Hematopoietic multipotent progenitor cell treated with erythropoietin and hydrocortisone succinate and interleukin-3 and kit ligand, for 6 days (in vitro differentiated cells): ENCODE results near the gene CLPX.
A peak's percentile ranks its signal among the peaks of the same experiment; 100 is the strongest.
"Not testable (repeated sequence)": the region's sequence is repeated elsewhere in the genome, so short reads cannot be mapped to it uniquely, and the experiment has no call there.

Experiments
- DNase-seq: peaks from one replicate; pipeline ENCODE4 v3.0.0-alpha.2; 2015

Gene CLPX

DNA sequence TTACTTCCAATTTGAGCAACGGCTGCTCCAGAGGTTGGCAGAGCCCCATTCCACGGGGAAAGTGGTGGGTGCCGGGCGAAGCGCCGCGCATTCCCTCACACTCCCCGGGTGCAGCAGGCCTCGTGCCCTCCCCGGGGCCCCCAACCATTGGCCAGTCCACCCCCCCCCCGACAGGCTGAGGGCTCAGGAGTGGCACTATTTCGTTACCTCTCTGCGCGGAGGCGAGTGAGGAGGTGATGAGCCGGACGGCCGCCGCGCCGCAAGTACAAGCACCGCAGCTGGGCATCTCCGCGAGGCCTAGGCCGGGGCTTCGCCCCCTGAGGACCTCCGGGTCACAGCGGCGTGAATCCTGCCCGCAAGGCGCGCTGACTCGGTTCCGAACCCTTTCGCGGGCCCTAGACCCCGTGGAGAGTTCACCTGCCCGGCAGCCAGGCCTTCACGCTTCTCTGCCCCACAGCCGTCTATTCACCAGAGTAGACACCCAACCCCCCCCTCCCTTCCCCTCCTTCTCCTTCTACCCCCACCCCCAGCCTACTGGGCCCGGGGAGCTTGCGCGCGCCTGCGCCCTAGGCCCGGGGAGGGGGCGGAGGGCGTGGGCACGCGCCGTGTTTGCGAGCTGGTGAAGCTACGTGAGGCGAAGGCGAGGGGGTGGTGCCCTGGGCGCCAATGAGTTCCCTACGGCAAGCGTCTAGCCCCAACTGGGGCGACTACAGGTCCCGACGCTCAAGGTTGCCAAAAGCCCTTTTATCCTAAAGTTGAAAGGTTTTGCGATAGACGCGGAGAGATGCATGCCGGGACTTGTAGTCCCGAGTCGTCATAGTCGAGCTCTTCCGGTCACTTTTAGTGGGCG lies at the start of gene CLPX:
Gene CLPX (minus strand): TSS at position 475 of the 850 bp plus-strand sequence. CDS start 189 bp downstream, at position 286.
- peak; percentile 99 for DNase-seq

DNA sequence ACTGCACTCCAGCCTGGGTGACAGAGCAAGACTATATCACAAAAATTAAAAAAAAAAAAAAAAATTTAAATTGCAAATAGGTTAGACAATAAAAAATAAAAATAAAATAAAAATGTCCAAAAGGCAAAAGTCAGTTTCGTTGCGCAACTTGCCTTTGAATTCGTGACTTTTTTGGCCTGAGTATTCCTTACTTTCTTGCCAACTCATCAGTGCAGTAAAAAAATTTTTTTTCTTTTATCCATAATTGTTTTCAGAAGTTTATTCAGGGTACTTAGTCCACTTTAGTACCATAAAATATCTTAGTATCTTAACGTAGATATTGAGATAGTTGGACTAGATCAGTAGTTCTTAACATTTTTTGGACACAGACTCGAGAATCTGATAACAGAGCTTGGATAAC lies 48.6 kb upstream of the CLPX start:
- no peak for DNase-seq

DNA sequence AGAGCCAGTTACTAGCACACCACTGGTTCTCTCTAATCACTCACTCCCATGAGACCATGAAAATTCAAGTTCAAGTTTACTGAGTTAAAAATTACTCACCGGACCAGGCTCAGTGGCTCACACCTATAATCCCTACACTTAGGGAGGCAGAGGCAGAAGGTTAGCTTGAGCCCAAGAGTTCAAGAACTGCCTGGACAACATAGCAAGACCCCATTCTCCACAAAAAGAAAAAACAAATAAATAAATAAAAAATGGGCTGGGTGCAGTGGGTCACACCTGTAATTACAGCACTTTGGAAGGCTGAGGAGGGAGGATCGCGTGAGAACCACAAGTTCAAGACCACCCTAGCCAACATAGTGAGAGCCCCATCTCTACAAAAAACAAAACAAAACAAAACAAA lies 47.4 kb upstream of the CLPX start:
- no peak for DNase-seq

DNA sequence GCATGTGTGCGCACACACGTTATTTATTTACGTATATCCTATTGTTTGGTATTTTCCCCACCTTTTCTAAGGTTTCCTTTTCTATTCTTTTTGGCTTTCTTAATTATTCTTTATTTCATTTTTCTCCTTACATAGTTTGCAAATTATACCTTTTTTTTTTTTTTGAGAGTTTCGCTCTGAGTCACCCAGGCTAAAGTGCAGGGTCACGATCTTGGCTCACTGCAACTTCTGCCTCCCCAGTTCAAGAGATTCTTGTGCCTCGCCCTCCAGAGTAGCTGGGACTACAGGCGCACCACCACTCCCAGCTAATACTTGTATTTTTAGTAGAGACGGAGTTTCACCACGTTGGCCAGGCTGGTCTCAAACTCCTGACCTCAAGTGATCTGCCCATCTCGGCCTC lies 46.2 kb upstream of the CLPX start:
- DNase-seq, result no peak

GRCh38 chr15:65226901-65227300 lies 41.8 kb upstream of the CLPX start:
- DNase-seq, result not testable (repeated sequence)

GRCh38 chr15:65226221-65226620 lies 41.1 kb upstream of the CLPX start:
- DNase-seq, result no peak

- peak; percentile 18 for DNase-seq
Observed at GRCh38 chr15:65223996-65224395, 38.9 kb upstream of the CLPX start.

GRCh38 chr15:65222891-65223290 lies 37.7 kb upstream of the CLPX start:
- DNase-seq, result no peak

DNA sequence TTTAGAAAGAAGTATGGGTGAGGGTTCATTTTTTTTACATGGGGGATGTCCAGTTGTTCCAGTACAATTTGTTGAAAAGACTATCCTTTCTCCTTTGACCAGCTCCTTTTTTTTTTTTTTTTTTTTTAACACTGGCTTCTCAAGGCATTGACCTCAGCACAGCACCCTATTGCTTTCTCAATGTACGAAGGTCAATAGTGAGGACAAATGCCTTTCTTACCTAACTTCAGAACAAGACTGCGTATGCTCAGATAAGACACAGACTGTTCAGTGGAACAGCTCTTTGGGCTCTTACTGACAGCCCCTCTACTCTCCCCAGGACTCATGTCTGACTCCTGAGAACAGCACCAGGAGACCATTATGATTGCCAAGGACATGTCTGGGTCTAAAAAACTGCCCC lies 36.6 kb upstream of the CLPX start:
- no peak for DNase-seq

GRCh38 chr15:65219137-65219536 lies 34.0 kb upstream of the CLPX start:
- DNase-seq, result no peak

GRCh38 chr15:65217526-65218482 lies 32.7 kb upstream of the CLPX start:
- peak; percentile 25 for DNase-seq

DNA sequence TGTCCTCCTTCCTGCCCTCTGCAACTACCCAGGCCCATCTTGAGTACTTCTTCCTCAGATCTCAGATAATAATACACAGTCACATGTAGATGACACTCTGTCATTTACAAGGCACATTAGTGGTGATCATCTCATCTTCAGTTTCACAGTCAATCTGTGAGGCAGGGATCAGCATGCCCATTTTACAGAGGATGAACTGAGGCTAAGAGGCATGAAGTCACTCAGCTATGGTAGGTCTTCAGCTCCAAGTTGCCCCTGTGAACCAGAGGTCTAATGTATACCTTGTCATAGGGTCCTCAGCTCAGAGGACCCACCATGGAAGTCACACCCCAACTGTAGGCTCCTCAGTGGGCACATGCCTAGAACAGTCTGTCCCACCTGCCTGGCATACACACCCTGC lies 30.4 kb upstream of the CLPX start:
- no peak for DNase-seq

- no peak for DNase-seq
Observed at GRCh38 chr15:65214010-65214409, 28.9 kb upstream of the CLPX start.

GRCh38 chr15:65213241-65213640 lies 28.1 kb upstream of the CLPX start:
- no peak for DNase-seq

GRCh38 chr15:65212097-65212496 lies 27.0 kb upstream of the CLPX start:
- peak; percentile 70 for DNase-seq

DNA sequence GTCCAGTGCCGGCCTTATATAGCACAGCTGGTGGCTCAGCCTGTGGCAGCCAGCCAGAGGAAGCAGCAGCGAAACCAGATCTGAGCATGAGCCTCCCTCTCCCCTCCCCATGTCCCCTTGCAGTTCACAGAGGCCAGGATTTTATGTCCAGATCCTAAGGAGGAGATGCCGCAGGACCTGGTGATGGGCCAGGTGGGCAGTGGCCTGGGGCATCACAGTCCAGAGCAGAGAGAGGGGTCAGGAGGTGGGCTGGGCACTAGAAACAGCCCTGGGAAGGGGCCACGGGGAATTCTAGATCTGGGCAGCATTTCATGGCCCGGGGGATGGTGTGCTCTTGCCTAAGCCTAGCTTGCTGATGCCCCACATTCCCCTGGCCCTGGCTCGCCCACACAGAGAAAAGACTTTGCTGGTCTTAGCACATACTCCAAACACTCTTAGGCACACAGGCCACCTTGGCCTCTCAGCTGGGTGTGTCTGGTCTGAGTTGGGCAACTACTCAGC lies 26.4 kb upstream of the CLPX start:
- no peak for DNase-seq

DNA sequence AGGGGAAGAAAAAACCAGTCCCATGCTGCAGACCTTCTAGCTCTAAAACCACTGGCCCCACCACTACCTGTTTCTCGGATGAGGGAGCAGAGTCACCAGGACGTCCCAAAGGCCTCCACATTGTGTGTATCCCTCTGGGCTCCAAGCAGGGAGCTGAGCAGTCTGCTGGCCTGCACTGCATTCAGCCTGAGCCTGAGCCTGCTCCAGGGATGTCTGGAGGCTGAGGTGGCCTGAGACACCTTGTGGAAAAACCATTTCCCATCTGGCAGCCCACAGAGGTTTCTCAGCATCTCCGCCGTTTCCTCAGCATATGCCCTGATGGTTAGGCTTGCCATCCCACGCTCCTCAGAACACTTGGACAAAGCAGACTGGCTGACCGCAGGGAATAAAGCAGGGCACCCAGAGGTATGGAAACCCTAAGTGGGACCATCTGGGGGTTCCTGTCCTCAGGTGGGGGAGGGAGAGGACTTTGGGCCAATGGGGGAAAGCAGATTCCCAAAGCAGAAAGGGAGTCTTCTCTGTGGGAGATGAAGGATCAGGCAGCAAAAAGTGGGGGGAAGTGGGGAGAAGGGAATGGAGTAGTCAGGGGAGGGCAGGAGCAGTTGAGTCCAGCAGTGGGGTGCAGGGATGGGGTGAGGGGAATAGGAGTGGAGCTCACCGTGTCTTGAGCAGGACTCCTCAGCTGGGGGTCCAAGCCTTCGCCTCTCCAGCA lies 25.8 kb upstream of the CLPX start, which contains the start of gene CILP:
Gene CILP (minus strand): TSS at position 704 of the 712 bp plus-strand sequence. CDS start 1,718 bp downstream, outside the sequence.
- no peak for DNase-seq

- no peak for DNase-seq
Observed at GRCh38 chr15:65209701-65210643, 24.8 kb upstream of the CLPX start.

DNA sequence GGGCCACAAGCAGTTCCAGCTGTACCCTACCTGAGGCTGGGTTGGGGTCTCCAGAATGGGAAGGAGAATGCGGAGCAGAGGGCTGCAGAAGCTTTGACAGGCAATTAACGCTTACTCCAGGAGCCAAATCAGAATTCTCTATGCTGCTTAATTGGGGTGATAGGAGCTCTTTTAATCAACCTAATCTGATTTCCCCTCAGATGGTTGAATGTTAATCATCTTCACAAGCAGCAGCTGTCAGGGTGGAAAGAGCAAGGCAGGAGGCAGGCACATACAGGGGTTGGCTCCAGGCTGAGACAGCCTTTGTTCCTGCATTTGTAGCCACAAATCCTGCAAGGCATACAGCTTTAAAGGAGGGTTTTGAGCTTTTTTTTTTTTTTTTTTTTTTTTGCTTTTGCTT lies 23.5 kb upstream of the CLPX start:
- DNase-seq, result no peak

- no peak for DNase-seq
Observed at GRCh38 chr15:65207280-65207840, 22.2 kb upstream of the CLPX start.

- DNase-seq, result no peak
Observed at GRCh38 chr15:65206750-65207149, 21.6 kb upstream of the CLPX start.
